HCT116 (cell line): ENCODE data around the gene HTR7. TPM values are rescaled to one million over a fixed set of nuclear protein-coding genes. Genes with fewer than 3 reads are reported as not detected.

Experiments
- ATAC-seq: fragments of 200-7000 bp; cut with Tn5 transposase; 2 replicates; pipeline ENCODE4 v1.9.1; 2020; ENCODE audit warnings: mild to moderate bottlenecking, moderate library complexity
- BruUV-seq: library from RNA; stranded (reverse); fragments of 400-500 nt; replicated peaks from 2 replicates; lab custom pipeline; 2021; lab: Mats Ljungman, UMichigan
- CTCF ChIA-PET: fragments of 300-600 bp; sonication (Branson Sonifier 250); formaldehyde crosslinking; loops from one replicate; lab custom pipeline; 2021; ENCODE audit warnings: antibody characterized with exemption; lab: Charles Lee
- POLR2A ChIA-PET: fragments of 300-600, 350-600 bp; sonication (Branson Sonifier 250); formaldehyde crosslinking; loops from one replicate; lab custom pipeline; 2021; ENCODE audit warnings: antibody characterized with exemption; lab: Charles Lee
- RAD21 ChIA-PET, 2 experiments: fragments of 300-600 bp; sonication (Branson Sonifier 250); formaldehyde crosslinking; loops; one replicate each; lab custom pipeline; 2023; ENCODE audit warnings: low total read pairs in 2 of 2; ENCODE audit not compliant: uncharacterized antibody in 2 of 2, unreplicated experiment in 2 of 2, low non-redundant PET in 1 of 2; lab: Charles Lee
- DNase-seq: peaks from one replicate; pipeline ENCODE4 v3.0.0-alpha.2; 2010; ENCODE audit warnings: low read depth, low spot score
- H2AFZ ChIP-seq: fragments of 200-600 bp; shearing (Covaris generic), sonication (generic); 2 replicates; pipeline ENCODE4 v1.6.1; 2017; ENCODE audit warnings: low read depth, mixed run types, mixed read lengths, antibody characterized with exemption, low read length; ENCODE audit not compliant: poor library complexity, severe bottlenecking
- H3K27ac ChIP-seq: 2 replicates; pipeline ENCODE4 v1.5.1; 2012; ENCODE audit warnings: low read depth, low read length
- H3K27me3 ChIP-seq: fragments of 200-600 bp; sonication (generic); 2 replicates; pipeline ENCODE4 v1.6.1; 2016; ENCODE audit warnings: mixed run types, low read length, mixed read lengths; ENCODE audit not compliant: insufficient read depth
- H3K36me3 ChIP-seq, 2 experiments: fragments of 200-500 bp in 1 of 2; fragments of 200-600 bp in 1 of 2; sonication (Bioruptor generic) in 1 of 2; sonication (generic) in 1 of 2; 2 replicates each; pipeline versions ENCODE4 v1.5.1 to v1.6.1; 2014 to 2016; ENCODE audit warnings: low read length in 2 of 2, inconsistent platforms in 1 of 2, mixed read lengths in 1 of 2, mixed run types in 1 of 2; ENCODE audit not compliant: insufficient read depth in 2 of 2, control insufficient read depth in 1 of 2
- H3K4me1 ChIP-seq, 2 experiments: fragments of 200-600 bp in 1 of 2; sonication (generic) in 1 of 2; 2 replicates each; pipeline versions ENCODE4 v1.5.1 to v1.6.1; 2012 to 2017; ENCODE audit warnings: low read length in 2 of 2, inconsistent platforms in 1 of 2, mild to moderate bottlenecking in 1 of 2, mixed read lengths in 1 of 2, mixed run types in 1 of 2, moderate library complexity in 1 of 2; ENCODE audit not compliant: insufficient read depth in 2 of 2, control insufficient read depth in 1 of 2
- H3K4me2 ChIP-seq: fragments of 200-600 bp; sonication (generic); 2 replicates; pipeline ENCODE4 v1.6.1; 2017; ENCODE audit warnings: mixed run types, low read length, mixed read lengths
- H3K4me3 ChIP-seq, 2 experiments: fragments of 200-600 bp in 1 of 2; sonication (generic) in 1 of 2; replicated peaks in 1 of 2; 2 replicates each; pipeline ENCODE4 v1.5.1; 2011 to 2016; ENCODE audit warnings: low read length in 2 of 2, control low read depth in 1 of 2, low read depth in 1 of 2, mild to moderate bottlenecking in 1 of 2, mixed read lengths in 1 of 2, mixed run types in 1 of 2
- H3K79me2 ChIP-seq: fragments of 200-600 bp; sonication (generic); 2 replicates; pipeline ENCODE4 v1.6.1; 2017; ENCODE audit warnings: mild to moderate bottlenecking, mixed run types, low read length, moderate library complexity, mixed read lengths; ENCODE audit not compliant: insufficient read depth
- H3K9ac ChIP-seq: fragments of 200-600 bp; sonication (generic); 2 replicates; pipeline ENCODE4 v1.6.1; 2016; ENCODE audit warnings: low read length, mixed read lengths
- H3K9me2 ChIP-seq: fragments of 200-600 bp; sonication (generic), shearing (Covaris generic); 2 replicates; pipeline ENCODE4 v1.6.1; 2017; ENCODE audit warnings: mixed run types, mild to moderate bottlenecking, moderate library complexity; ENCODE audit not compliant: insufficient read depth
- H3K9me3 ChIP-seq, 2 experiments: fragments of 200-500 bp in 1 of 2; fragments of 200-600 bp in 1 of 2; sonication (Bioruptor generic) in 1 of 2; sonication (generic) in 1 of 2; 2 replicates each; pipeline ENCODE4 v1.6.1; 2014 to 2017; ENCODE audit warnings: low read length in 2 of 2, mixed read lengths in 2 of 2, inconsistent platforms in 1 of 2, low read depth in 1 of 2, mild to moderate bottlenecking in 1 of 2, mixed run types in 1 of 2, moderate library complexity in 1 of 2; ENCODE audit not compliant: control insufficient read depth in 1 of 2, insufficient read depth in 1 of 2
- H4K20me1 ChIP-seq: fragments of 200-600 bp; sonication (generic), shearing (Covaris generic); 2 replicates; pipeline ENCODE4 v1.6.1; 2017; ENCODE audit warnings: mixed run types, mild to moderate bottlenecking, moderate library complexity; ENCODE audit not compliant: insufficient read depth
- EZH2 ChIP-seq: fragments of 200-600 bp; sonication (generic); IDR thresholded peaks from 2 replicates; pipeline ENCODE4 v1.6.1; 2017; ENCODE audit warnings: antibody characterized with exemption, mixed run types
- EZH2phosphoT487 ChIP-seq: fragments of 200-600 bp; IDR thresholded peaks from 2 replicates; pipeline ENCODE4 v1.6.1; 2018; ENCODE audit warnings: antibody characterized with exemption, borderline replicate concordance
- POLR2A ChIP-seq: IDR thresholded peaks from 2 replicates; pipeline ENCODE4 v1.7.0; 2011; ENCODE audit warnings: borderline replicate concordance; ENCODE audit not compliant: insufficient read depth, insufficient read length; ENCODE audit errors: extremely low read depth
- SIN3A ChIP-seq: IDR thresholded peaks from 2 replicates; pipeline ENCODE4 v1.6.1; 2012; ENCODE audit warnings: low read depth
- YY1 ChIP-seq: IDR thresholded peaks from 2 replicates; pipeline ENCODE4 v1.6.1; 2011; ENCODE audit warnings: low read length, low read depth, moderate library complexity, mild to moderate bottlenecking; ENCODE audit not compliant: insufficient replicate concordance; ENCODE audit errors: extremely low read depth
- ZFX ChIP-seq: fragments of 450-650 bp; IDR thresholded peaks from 2 replicates; pipeline ENCODE4 v1.6.1; 2017
- ZNF274 ChIP-seq: fragments of 200-500 bp; sonication (Bioruptor generic); IDR thresholded peaks from 2 replicates; pipeline ENCODE4 v1.6.1; 2014; ENCODE audit warnings: mild to moderate bottlenecking, low read depth, low read length, inconsistent platforms
- intact Hi-C: fragments of 100-400 bp; cut with micrococcal nuclease; formaldehyde crosslinking; loops from 2 replicates; pipeline ENCODE4 v1.10.0; 2022
- total RNA-seq: library from RNA; stranded (reverse); gene quantifications from one replicate; pipeline ENCODE4 v1.2.1, GENCODE V29; 2021; ENCODE audit not compliant: unreplicated experiment

HTR7 gene
- total RNA-seq, 1 experiment from 2014 or later: 32.2 TPM

- Histone ChIP-seq H3K27ac (no peak overlapping the region), H3K9me2 (no peaks in the 10 kb centered on the region), H3K27me3 (no peaks in the 10 kb centered on the region), H3K79me2 (peaks cover 49% of the 10 kb centered on the region), H2AFZ (no peak overlapping the region), H3K36me3 (no peaks in the 10 kb centered on the region), H4K20me1 (no peaks in the 10 kb centered on the region), H3K9me3 (no peaks in the 10 kb centered on the region), H3K9ac (no peak overlapping the region), H3K4me2 (no peak overlapping the region), H3K4me3 (no peak overlapping the region), H3K4me1 (no peaks in the 10 kb centered on the region)
- intact Hi-C loops: no loop called here
- TF ChIP-seq YY1 (no peak), POLR2A (no peak), SIN3A (no peak), ZNF274 (no peak), EZH2 (no peak), EZH2phosphoT487 (no peak), ZFX (no peak)
- CTCF ChIA-PET: interaction anchor here (1.2 kb wide), 1 partner anchor 18 kb away, joined by 5 read pairs; no protein-coding TSS in a partner anchor
- no TSS peak for BruUV-seq
- ATAC-seq: no peak
- POLR2A ChIA-PET: interaction anchor here (1.3 kb wide), 1 partner anchor 10 kb away, joined by 3 read pairs; no protein-coding TSS in a partner anchor
- no peak for DNase-seq
- RAD21 ChIA-PET: no interaction called here
Observed at GRCh38 chr10:90769946-90770841, 87.6 kb downstream of the HTR7 start.
